Psoas muscle (tissue), 8 donors: ENCODE measurements around the gene STXBP1. TPM values are rescaled to one million over a fixed set of nuclear protein-coding genes. Genes with fewer than 3 reads are reported as not detected.

Source experiments
- ATAC-seq, 4 donors: fragments of 200-7000 bp; cut with Tn5 transposase; one replicate each; pipeline ENCODE4 v1.9.1; 2020; ENCODE audit warnings: moderate library complexity in 3 of 4, mild to moderate bottlenecking in 2 of 4
- DNase-seq, 2 donors: peaks; one replicate each; pipeline ENCODE4 v3.0.0-alpha.2; 2020
- H3K27ac ChIP-seq: fragments of 200-600 bp; one replicate; pipeline ENCODE4 v1.8.0; 2022
- H3K27me3 ChIP-seq, 3 donors: fragments of 200-600 bp in 1 of 3; one replicate each; pipeline versions ENCODE4 v1.6.1 to v1.8.0; 2013 to 2022; ENCODE audit warnings: low read length in 2 of 3, mild to moderate bottlenecking in 2 of 3, moderate library complexity in 1 of 3; ENCODE audit not compliant: insufficient read depth in 3 of 3
- H3K36me3 ChIP-seq, 2 donors: fragments of 200-600 bp in 1 of 2; one replicate each; pipeline versions ENCODE4 v1.6.1 to v1.8.0; 2013 to 2022; ENCODE audit warnings: low read depth in 1 of 2, mild to moderate bottlenecking in 1 of 2, moderate library complexity in 1 of 2; ENCODE audit not compliant: insufficient read depth in 1 of 2
- H3K4me1 ChIP-seq: fragments of 200-600 bp; one replicate; pipeline ENCODE4 v1.8.0; 2022
- H3K4me3 ChIP-seq: fragments of 200-600 bp; one replicate; pipeline ENCODE4 v1.8.0; 2022; ENCODE audit warnings: mild to moderate bottlenecking
- H3K9me3 ChIP-seq: fragments of 200-600 bp; one replicate; pipeline ENCODE4 v1.8.0; 2022
- WGBS, 3 donors: extraction: QIAGEN DNeasy Blood & Tissue Kit; methylation state at CpG; one replicate each; pipeline versions ENCODE4 v1.1.6 to v1.1.7; 2013; 5-methylcytosine and 5-hydroxymethylcytosine counted together
- intact Hi-C, 2 donors: fragments of 100-400 bp; cut with DNase I; formaldehyde crosslinking; loops; one replicate each; pipeline versions ENCODE4 v1.11.0 to v1.14.2; 2022
- polyA plus RNA-seq, 3 donors: library from polyadenylated mRNA; stranded (reverse); fragments of 200-250 nt; gene quantifications; one replicate each; pipeline ENCODE4 v1.2.3, GENCODE V29; 2013
- total RNA-seq, 4 donors: library from RNA; stranded (reverse); fragmentation: NEBNext Ultra II Directional in 2 of 4; extraction: Animal tissue kit (Norgen Biotek cat#: 25700) in 2 of 4; gene quantifications; one replicate each; pipeline versions ENCODE4 v1.2.1 to v1.2.4, GENCODE V29; 2021 to 2023
- TF ChIP-seq, protein P1 (sequence below): fragments of 200-600 bp; IDR thresholded peaks from one replicate; pipeline ENCODE4 v1.8.0; 2022; ENCODE audit warnings: antibody characterized with exemption
- donor health status: healthy with polysubstance abuse.
- donor health status: DM: no; HTN: no; CAD: no; lungs with moderate emphysema.
- donor health status: Bipolar disorder and iron deficiency.
- donor health status: healthy.
- donor health status: DM: yes; HTN: yes; CAD: no.
- donor health status: DM: no; HTN: no; CAD: no.
- donor health status: DM: no; HTN: no; CAD: no.
- donor health status: DM: yes; HTN: yes; CAD: no.

STXBP1 gene
- total and polyA plus RNA-seq, 7 donors: 2.8 to 12.3 (median 6.7) TPM

- H3K36me3 ChIP-seq: no peaks in the 10 kb centered on the region
- intact Hi-C loops: no loop called here
- H3K4me3 ChIP-seq: no peak overlapping the region
- H3K4me1 ChIP-seq: peaks cover 7% of the 10 kb centered on the region
- H3K27ac ChIP-seq: no peak overlapping the region
- TF ChIP-seq, protein P1, sequence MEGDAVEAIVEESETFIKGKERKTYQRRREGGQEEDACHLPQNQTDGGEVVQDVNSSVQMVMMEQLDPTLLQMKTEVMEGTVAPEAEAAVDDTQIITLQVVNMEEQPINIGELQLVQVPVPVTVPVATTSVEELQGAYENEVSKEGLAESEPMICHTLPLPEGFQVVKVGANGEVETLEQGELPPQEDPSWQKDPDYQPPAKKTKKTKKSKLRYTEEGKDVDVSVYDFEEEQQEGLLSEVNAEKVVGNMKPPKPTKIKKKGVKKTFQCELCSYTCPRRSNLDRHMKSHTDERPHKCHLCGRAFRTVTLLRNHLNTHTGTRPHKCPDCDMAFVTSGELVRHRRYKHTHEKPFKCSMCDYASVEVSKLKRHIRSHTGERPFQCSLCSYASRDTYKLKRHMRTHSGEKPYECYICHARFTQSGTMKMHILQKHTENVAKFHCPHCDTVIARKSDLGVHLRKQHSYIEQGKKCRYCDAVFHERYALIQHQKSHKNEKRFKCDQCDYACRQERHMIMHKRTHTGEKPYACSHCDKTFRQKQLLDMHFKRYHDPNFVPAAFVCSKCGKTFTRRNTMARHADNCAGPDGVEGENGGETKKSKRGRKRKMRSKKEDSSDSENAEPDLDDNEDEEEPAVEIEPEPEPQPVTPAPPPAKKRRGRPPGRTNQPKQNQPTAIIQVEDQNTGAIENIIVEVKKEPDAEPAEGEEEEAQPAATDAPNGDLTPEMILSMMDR: no peak
- ATAC-seq (no peak), DNase-seq (no peak)
- H3K9me3 ChIP-seq: no peaks in the 10 kb centered on the region
- no peaks in the 10 kb centered on the region for H3K27me3 ChIP-seq
- WGBS, 3 donors: 91 to 93% (median 92%) methylated on average over 10 of the region's 10 CpGs
Observed at GRCh38 chr9:127710204-127710783, 98.2 kb downstream of the STXBP1 start.

DNA sequence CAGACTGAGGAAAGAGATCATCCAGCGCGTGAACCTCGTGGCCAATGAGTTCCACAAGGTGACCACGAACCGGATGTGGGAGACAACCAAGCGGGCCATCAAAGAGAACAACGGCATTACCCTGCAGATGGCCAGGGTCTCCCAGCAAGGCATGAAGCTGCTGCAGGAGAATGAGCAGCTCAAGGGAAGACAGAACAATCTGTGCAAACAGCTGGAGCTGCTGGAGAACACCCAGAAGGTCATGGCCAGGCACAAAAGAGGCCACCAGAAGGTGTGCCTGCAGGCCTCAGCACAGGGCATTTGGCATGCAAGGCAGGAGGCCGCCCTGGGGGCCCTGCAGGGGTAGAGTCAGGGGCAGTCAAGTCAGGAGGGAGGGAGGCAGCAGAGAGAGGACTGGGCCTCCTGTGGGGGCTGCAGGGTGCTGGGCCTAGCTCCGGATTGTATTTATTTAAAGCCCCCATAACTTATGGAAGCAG, 99.2 kb downstream of the STXBP1 start:
- TF ChIP-seq, protein P1: no peak
- Histone ChIP-seq H3K27ac (no peak overlapping the region), H3K4me1 (peaks cover 10% of the 10 kb centered on the region), H3K4me3 (no peak overlapping the region), H3K27me3 (no peaks in the 10 kb centered on the region), H3K9me3 (no peaks in the 10 kb centered on the region), H3K36me3 (no peaks in the 10 kb centered on the region)
- 66 to 73% (median 69%) methylated on average over 9 of the region's 9 CpGs for WGBS, 3 donors
- no peak for DNase-seq
- intact Hi-C loops: no loop called here
- ATAC-seq: no peak

- no peaks in the 10 kb centered on the region for H3K9me3 ChIP-seq
- no peak for DNase-seq
- H3K4me1 ChIP-seq: peaks cover 15% of the 10 kb centered on the region
- no peaks in the 10 kb centered on the region for H3K36me3 ChIP-seq
- intact Hi-C loops: no loop called here
- H3K27me3 ChIP-seq: no peaks in the 10 kb centered on the region
- TF ChIP-seq, protein P1: no peak
- ATAC-seq: no peak
- no peak overlapping the region for H3K4me3 ChIP-seq
- H3K27ac ChIP-seq: no peak overlapping the region
- WGBS, 3 donors: 65 to 75% (median 70%) methylated on average over 10 to 11 of the region's 11 CpGs
Observed at GRCh38 chr9:127711831-127712274, 99.8 kb downstream of the STXBP1 start.

- Histone ChIP-seq H3K27ac (no peak overlapping the region), H3K27me3 (no peaks in the 10 kb centered on the region), H3K9me3 (no peaks in the 10 kb centered on the region), H3K4me1 (peaks cover 15% of the 10 kb centered on the region), H3K36me3 (no peaks in the 10 kb centered on the region), H3K4me3 (no peak overlapping the region)
- 85 to 88% (median 86%) methylated on average over 11 of the region's 11 CpGs for WGBS, 3 donors
- TF ChIP-seq, protein P1: no peak
- intact Hi-C loops: no loop called here
- ATAC-seq (no peak), DNase-seq (no peak)
Observed at GRCh38 chr9:127712371-127712770, 100.3 kb downstream of the STXBP1 start.

- no peak overlapping the region for H3K4me3 ChIP-seq
- DNase-seq: no peak
- peaks cover 15% of the 10 kb centered on the region for H3K4me1 ChIP-seq
- intact Hi-C loops: no loop called here
- no peaks in the 10 kb centered on the region for H3K9me3 ChIP-seq
- ATAC-seq: no peak
- no peaks in the 10 kb centered on the region for H3K27me3 ChIP-seq
- WGBS, 3 donors: 92 to 95% (median 94%) methylated on average over 9 to 10 of the region's 10 CpGs
- TF ChIP-seq, protein P1: no peak
- H3K36me3 ChIP-seq: no peaks in the 10 kb centered on the region
- no peak overlapping the region for H3K27ac ChIP-seq
Observed at GRCh38 chr9:127712867-127713266, 100.8 kb downstream of the STXBP1 start.
